Measurements from ENCODE around the gene DLD. TPM values are rescaled to one million over a fixed set of nuclear protein-coding genes. Genes with fewer than 3 reads are reported as not detected.

Gene DLD
- total and polyA plus RNA-seq, 9 of the 15 experiments (the other 6 are each of a cell fraction or from before 2014, with no cell fraction given), result 130 to 639 (median 247) TPM

- intact Hi-C loops (cut with micrococcal nuclease), result loop anchor here (5.0 kb wide), 1 partner anchor 198 kb away; no protein-coding TSS in a partner anchor
- H3K4me3 ChIP-seq, result no peak overlapping the region
- POLR2A ChIA-PET, result interaction anchor here (1.0 kb wide), 1 partner anchor 14 kb away, joined by 3 read pairs; no protein-coding TSS in a partner anchor
- peaks cover 0 to 3% of the 10 kb centered on the region in 2 experiments; a peak in 1 of 5 replicates for H3K4me1 ChIP-seq (replicated peaks in 1 of 2; ENCODE audit: control insufficient read depth in 2 of 2, insufficient read depth in 2 of 2, low read length in 2 of 2)
- CTCF ChIA-PET (ENCODE audit: low intra/inter-chr PET ratio), result no interaction called here
- no peaks in the 10 kb centered on the region for H3K9me3 ChIP-seq (replicated peaks; ENCODE audit: control insufficient read depth, insufficient read depth, low read depth, low read length)
- BruUV-seq (replicated peaks), result no TSS peak
- no peak overlapping the region for H3K27ac ChIP-seq (ENCODE audit: extremely low read depth, low read depth, low read length)
- no peaks in the 10 kb centered on the region for H4K20me1 ChIP-seq (replicated peaks; ENCODE audit: control insufficient read depth, insufficient read depth, low read length)
- H3K9me1 ChIP-seq (ENCODE audit: control insufficient read depth, insufficient read depth, low read length), result no peaks in the 10 kb centered on the region
- no peak overlapping the region for H3K9ac ChIP-seq (ENCODE audit: insufficient read depth in 1 of 2, low read depth in 2 of 2, low read length in 2 of 2)
- H3K4me2 ChIP-seq (ENCODE audit: insufficient read depth, low read length), result no peak overlapping the region
- no peaks in the 10 kb centered on the region for H3K79me2 ChIP-seq (ENCODE audit: control insufficient read depth, insufficient read depth, low read length)
- H3K27me3 ChIP-seq (ENCODE audit: control insufficient read depth in 2 of 2, insufficient read depth in 2 of 2, low read length in 2 of 2), result no peaks in the 10 kb centered on the region
- no peak for FAIRE-seq
- no peak for DNase-seq (ENCODE audit: extremely low read depth in 1 of 4, low spot score in 3 of 4)
- in situ Hi-C loops (cut with MboI), result no loop called here
- TF ChIP-seq ZNF444 (CRISPR knock-in tag; IDR thresholded peaks at IDR 0.05), result no peak
- TF ChIP-seq ELF2 (CRISPR knock-in tag; IDR thresholded peaks at IDR 0.05), result no peak
- no peak for TF ChIP-seq MCM2 (IDR thresholded peaks at IDR 0.05; ENCODE audit: low read depth)
- no peak for TF ChIP-seq ZFP91 (CRISPR knock-in tag; IDR thresholded peaks at IDR 0.05)
- no peak for TF ChIP-seq MEF2A (IDR thresholded peaks at IDR 0.05; ENCODE audit: control insufficient read depth, low read depth, low read length)
- TF ChIP-seq TCF3 (CRISPR knock-in tag; IDR thresholded peaks at IDR 0.05), result no peak
- no peak for TF ChIP-seq VEZF1 (CRISPR knock-in tag; IDR thresholded peaks at IDR 0.05)
- no peak for TF ChIP-seq ZNF347 (CRISPR knock-in tag; IDR thresholded peaks at IDR 0.05; ENCODE audit: low read depth)
- no peak overlapping the region for H2AFZ ChIP-seq (ENCODE audit: low read depth, low read length)
- no peak for ATAC-seq
- WGBS (ENCODE audit: insufficient coverage, low coverage, missing lambda C conversion rate), result 14% methylated on average over 1 of the region's 1 CpG
- H3K36me3 ChIP-seq (ENCODE audit: control insufficient read depth, insufficient read depth, low read length), result peaks cover 10% of the 10 kb centered on the region; the same call in 1 of the 3 replicates
Observed at GRCh38 chr7:107949443-107949935, 58.5 kb downstream of the DLD start.
